ENCODE results near the gene VSIG2.

- TF ChIP-seq SP1 (IDR thresholded peaks at IDR 0.05) = no peak
- TF ChIP-seq L3MBTL2 (conservative IDR thresholded peaks at IDR 0.05) = no peak
- no peak for TF ChIP-seq FOXK2 (IDR thresholded peaks at IDR 0.05)
- TF ChIP-seq TARDBP (IDR thresholded peaks at IDR 0.05) = no peak
- TF ChIP-seq ZNF384 (IDR thresholded peaks at IDR 0.05) = no peak
- TF ChIP-seq SUZ12 (IDR thresholded peaks at IDR 0.05) = no peak
- TF ChIP-seq NFRKB (IDR thresholded peaks at IDR 0.05) = no peak
- TF ChIP-seq FOXM1 (IDR thresholded peaks at IDR 0.05; ENCODE audit: borderline replicate concordance) = no peak
- TF ChIP-seq ELF4 (IDR thresholded peaks at IDR 0.05) = no peak
- TF ChIP-seq ARNT (IDR thresholded peaks at IDR 0.05) = no peak
- no peak for TF ChIP-seq HDGF (IDR thresholded peaks at IDR 0.05; ENCODE audit: borderline replicate concordance)
- no peak for TF ChIP-seq PKNOX1 (IDR thresholded peaks at IDR 0.05)
- TF ChIP-seq BHLHE40 (IDR thresholded peaks at IDR 0.05; ENCODE audit: borderline replicate concordance) = no peak
- TF ChIP-seq LEF1 (IDR thresholded peaks at IDR 0.05; ENCODE audit: borderline replicate concordance) = no peak
Measured at GRCh38 chr11:124799348-124800225, 47.5 kb upstream of the VSIG2 start.
